ENCODE data around the gene SLC25A11.
A peak's percentile ranks its signal among the peaks of the same experiment; 100 is the strongest.

Gene SLC25A11, protein sequence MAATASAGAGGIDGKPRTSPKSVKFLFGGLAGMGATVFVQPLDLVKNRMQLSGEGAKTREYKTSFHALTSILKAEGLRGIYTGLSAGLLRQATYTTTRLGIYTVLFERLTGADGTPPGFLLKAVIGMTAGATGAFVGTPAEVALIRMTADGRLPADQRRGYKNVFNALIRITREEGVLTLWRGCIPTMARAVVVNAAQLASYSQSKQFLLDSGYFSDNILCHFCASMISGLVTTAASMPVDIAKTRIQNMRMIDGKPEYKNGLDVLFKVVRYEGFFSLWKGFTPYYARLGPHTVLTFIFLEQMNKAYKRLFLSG

GRCh38 chr17:4939796-4940554 is at the start of gene SLC25A11, which contains the start of gene RNF167:
Gene SLC25A11 (minus strand): TSS chr17:4940046. CDS start chr17:4939910, 136 bp downstream.
Gene RNF167 (plus strand): TSS chr17:4940268. CDS start chr17:4940910, 642 bp downstream.
- peak within 1 kb of the TSS; percentile 99 to 100 (median 100) for H3K27ac Mint-ChIP-seq
- no peak for TF ChIP-seq CTCF (IDR thresholded peaks at IDR 0.05; ENCODE audit: unreplicated experiment in 3 of 3)
- no peaks in the 10 kb centered on the region for H3K9me3 Mint-ChIP-seq
- no peaks in the 10 kb centered on the region for H3K27me3 Mint-ChIP-seq (ENCODE audit: low read depth)
- H3K4me3 Mint-ChIP-seq: peak within 1 kb of the TSS; percentile 91 to 98 (median 93)
- H3K4me1 Mint-ChIP-seq: peaks cover 47% of the 10 kb centered on the region
- H3K36me3 Mint-ChIP-seq (ENCODE audit: low read depth): peaks cover 43% of the 10 kb centered on the region

GRCh38 chr17:4987767-4988567 is 48.1 kb upstream of the SLC25A11 start:
- Mint-ChIP-seq H3K4me1 (peaks cover 34% of the 10 kb centered on the region), H3K4me3 (peak overlapping the region; percentile 83 to 92 (median 88)), H3K36me3 (ENCODE audit: low read depth) (peaks cover 4% of the 10 kb centered on the region), H3K27ac (peak overlapping the region; percentile 67 to 90 (median 83)), H3K27me3 (ENCODE audit: low read depth) (no peaks in the 10 kb centered on the region), H3K9me3 (no peaks in the 10 kb centered on the region)
- TF ChIP-seq CTCF (IDR thresholded peaks at IDR 0.05; ENCODE audit: unreplicated experiment in 3 of 3): no peak

- peaks cover 34% of the 10 kb centered on the region for H3K4me1 Mint-ChIP-seq
- peaks cover 8% of the 10 kb centered on the region for H3K36me3 Mint-ChIP-seq (ENCODE audit: low read depth)
- no peaks in the 10 kb centered on the region for H3K27me3 Mint-ChIP-seq (ENCODE audit: low read depth)
- no peaks in the 10 kb centered on the region for H3K9me3 Mint-ChIP-seq
- TF ChIP-seq CTCF (IDR thresholded peaks at IDR 0.05; ENCODE audit: unreplicated experiment in 3 of 3): peak; percentile 58 to 78 (median 66)
- peak within 1 kb of the TSS; percentile 83 to 92 (median 88) for H3K4me3 Mint-ChIP-seq
- peak within 1 kb of the TSS; percentile 75 to 90 (median 83) for H3K27ac Mint-ChIP-seq
These were observed 47.3 kb upstream of the SLC25A11 start, which contains the start of gene CAMTA2 for GRCh38 chr17:4986951-4987766. Gene CAMTA2 (minus strand): TSS chr17:4987675. CDS start chr17:4986222, 1,453 bp downstream.

GRCh38 chr17:4986403-4986802 is 46.6 kb upstream of the SLC25A11 start:
- Mint-ChIP-seq H3K4me3 (peak overlapping the region; percentile 83 to 92 (median 88)), H3K27me3 (ENCODE audit: low read depth) (no peaks in the 10 kb centered on the region), H3K9me3 (no peaks in the 10 kb centered on the region), H3K4me1 (peaks cover 34% of the 10 kb centered on the region), H3K36me3 (ENCODE audit: low read depth) (peaks cover 9% of the 10 kb centered on the region), H3K27ac (peak overlapping the region; percentile 4 to 75 (median 65))
- no peak for TF ChIP-seq CTCF (IDR thresholded peaks at IDR 0.05; ENCODE audit: unreplicated experiment in 3 of 3)

- Mint-ChIP-seq H3K4me1 (peaks cover 21% of the 10 kb centered on the region), H3K9me3 (no peaks in the 10 kb centered on the region), H3K27ac (peak overlapping the region in 1 of 3 experiments; percentile 16), H3K4me3 (peak overlapping the region in 2 of 3 experiments; percentile 41), H3K36me3 (ENCODE audit: low read depth) (peaks cover 21% of the 10 kb centered on the region), H3K27me3 (ENCODE audit: low read depth) (no peaks in the 10 kb centered on the region)
- TF ChIP-seq CTCF (IDR thresholded peaks at IDR 0.05; ENCODE audit: unreplicated experiment in 3 of 3): no peak
These were observed 42.5 kb upstream of the SLC25A11 start for GRCh38 chr17:4982305-4982704.
